Measurements from ENCODE around the gene GNG3.

GRCh38 chr11:62712276-62712812 lies 4.9 kb downstream of the GNG3 start:
- TF ChIP-seq CTCF (conservative IDR thresholded peaks at IDR 0.05; ENCODE audit: low read depth, low read length) (no peak), MAFK (IDR thresholded peaks at IDR 0.05; ENCODE audit: low read depth, low read length) (no peak), USF2 (IDR thresholded peaks at IDR 0.05; ENCODE audit: low read depth, low read length) (no peak), SMC3 (IDR thresholded peaks at IDR 0.05; ENCODE audit: low read depth, low read length) (no peak), RCOR1 (IDR thresholded peaks at IDR 0.05; ENCODE audit: insufficient replicate concordance, low read length) (no peak), BHLHE40 (IDR thresholded peaks at IDR 0.05; ENCODE audit: low read depth, low read length) (no peak), MAZ (IDR thresholded peaks at IDR 0.05; ENCODE audit: borderline replicate concordance, low read depth, low read length) (no peak), RFX5 (IDR thresholded peaks at IDR 0.05; ENCODE audit: low read depth, low read length) (no peak), POLR2A (IDR thresholded peaks at IDR 0.05; ENCODE audit: low read depth, low read length) (no peak), CEBPB (IDR thresholded peaks at IDR 0.05; ENCODE audit: low read depth, low read length) (no peak)

Data from IMR-90 (cell line).